Suprapubic skin (tissue), 4 donors: ENCODE data around the gene MLPH. TPM values are rescaled to one million over a fixed set of nuclear protein-coding genes. Genes with fewer than 3 reads are reported as not detected.

Source experiments
- DNase-seq, 2 donors: peaks; one replicate each; pipeline ENCODE4 v3.0.0-alpha.2; 2019; ENCODE audit warnings: low spot score in 2 of 2
- H3K27ac ChIP-seq: fragments of 200-600 bp; sonication (generic); one replicate; pipeline ENCODE4 v1.5.1; 2019
- H3K27me3 ChIP-seq: fragments of 200-600 bp; sonication (generic); one replicate; pipeline ENCODE4 v1.5.1; 2019
- H3K36me3 ChIP-seq: fragments of 200-600 bp; sonication (generic); one replicate; pipeline ENCODE4 v1.5.1; 2019
- H3K4me1 ChIP-seq: fragments of 200-600 bp; sonication (generic); one replicate; pipeline ENCODE4 v1.5.1; 2019
- H3K4me3 ChIP-seq: fragments of 200-600 bp; sonication (generic); one replicate; pipeline ENCODE4 v1.5.1; 2019; ENCODE audit warnings: mild to moderate bottlenecking
- H3K9me3 ChIP-seq: fragments of 200-600 bp; sonication (generic); one replicate; pipeline ENCODE4 v1.5.1; 2019
- CTCF ChIP-seq, 2 donors: fragments of 200-600 bp in 1 of 2; fragments of 450-650 bp in 1 of 2; sonication (generic) in 1 of 2; IDR thresholded peaks; one replicate each; pipeline ENCODE4 v1.5.1; 2016 to 2019; ENCODE audit warnings: antibody characterized with exemption in 2 of 2, mild to moderate bottlenecking in 1 of 2, moderate library complexity in 1 of 2
- EP300 ChIP-seq: sonication (generic); formaldehyde crosslinking; IDR thresholded peaks from one replicate; pipeline ENCODE4 v1.6.1; 2017; ENCODE audit warnings: antibody characterized with exemption
- POLR2A ChIP-seq, 2 donors: fragments of 450-650 bp; IDR thresholded peaks; one replicate each; pipeline ENCODE4 v1.6.1; 2017; ENCODE audit warnings: antibody characterized with exemption in 2 of 2, mild to moderate bottlenecking in 2 of 2, moderate library complexity in 2 of 2
- POLR2AphosphoS5 ChIP-seq, 3 donors: sonication (generic); formaldehyde crosslinking; IDR thresholded peaks; one replicate each; pipeline ENCODE4 v1.6.1; 2017; ENCODE audit warnings: antibody characterized with exemption in 3 of 3
- WGBS: methylation state at CpG from one replicate; pipeline ENCODE4 v1.1.5; 2018; 5-methylcytosine and 5-hydroxymethylcytosine counted together
- total RNA-seq, 4 donors: library from RNA; depleted of rRNA; stranded (reverse); fragments of >200 nt; gene quantifications; one replicate each; pipeline ENCODE4 v1.1.0, GENCODE V29; 2016

The MLPH gene
- total RNA-seq, 4 donors from 2014 or later, result 8.8 to 41.1 (median 24.4) TPM

- H3K27ac ChIP-seq, result no peak overlapping the region
- no peaks in the 10 kb centered on the region for H3K9me3 ChIP-seq
- TF ChIP-seq EP300 (no peak), POLR2A (IDR thresholded peaks at IDR 0.05) (no peak), CTCF (IDR thresholded peaks at IDR 0.05) (no peak), POLR2AphosphoS5 (IDR thresholded peaks at IDR 0.05) (no peak)
- H3K36me3 ChIP-seq, result no peaks in the 10 kb centered on the region
- WGBS, result 94% methylated on average over 8 of the region's 9 CpGs
- no peaks in the 10 kb centered on the region for H3K27me3 ChIP-seq
- no peak overlapping the region for H3K4me3 ChIP-seq
- peaks cover 22% of the 10 kb centered on the region for H3K4me1 ChIP-seq
- DNase-seq, result no peak
Observed at GRCh38 chr2:237574467-237574866, 87.4 kb downstream of the MLPH start.

- WGBS, result 56% methylated on average over 18 of the region's 25 CpGs
- TF ChIP-seq EP300 (no peak), CTCF (IDR thresholded peaks at IDR 0.05) (no peak), POLR2AphosphoS5 (IDR thresholded peaks at IDR 0.05) (no peak), POLR2A (IDR thresholded peaks at IDR 0.05) (no peak)
- Histone ChIP-seq H3K9me3 (no peaks in the 10 kb centered on the region), H3K27ac (no peak overlapping the region), H3K4me3 (no peak overlapping the region), H3K36me3 (no peaks in the 10 kb centered on the region), H3K27me3 (no peaks in the 10 kb centered on the region), H3K4me1 (peaks cover 22% of the 10 kb centered on the region)
- DNase-seq, result no peak
Observed at GRCh38 chr2:237574894-237575868, 88.1 kb downstream of the MLPH start.

GRCh38 chr2:237575869-237576862, 89.1 kb downstream of the MLPH start:
- Histone ChIP-seq H3K4me1 (peaks cover 22% of the 10 kb centered on the region), H3K9me3 (no peaks in the 10 kb centered on the region), H3K27ac (no peak overlapping the region), H3K36me3 (no peaks in the 10 kb centered on the region), H3K4me3 (no peak overlapping the region), H3K27me3 (no peaks in the 10 kb centered on the region)
- TF ChIP-seq EP300 (no peak), POLR2AphosphoS5 (IDR thresholded peaks at IDR 0.05) (no peak), POLR2A (IDR thresholded peaks at IDR 0.05) (no peak), CTCF (IDR thresholded peaks at IDR 0.05) (no peak)
- 91% methylated on average over 23 of the region's 27 CpGs for WGBS
- DNase-seq, result no peak

GRCh38 chr2:237576974-237577373, 89.9 kb downstream of the MLPH start:
- TF ChIP-seq CTCF (IDR thresholded peaks at IDR 0.05) (no peak), POLR2AphosphoS5 (IDR thresholded peaks at IDR 0.05) (no peak), EP300 (no peak), POLR2A (IDR thresholded peaks at IDR 0.05) (no peak)
- H3K36me3 ChIP-seq, result no peaks in the 10 kb centered on the region
- peaks cover 26% of the 10 kb centered on the region for H3K4me1 ChIP-seq
- no peaks in the 10 kb centered on the region for H3K27me3 ChIP-seq
- 93% methylated on average over 9 of the region's 9 CpGs for WGBS
- H3K4me3 ChIP-seq, result no peak overlapping the region
- DNase-seq, result no peak
- H3K27ac ChIP-seq, result no peak overlapping the region
- no peaks in the 10 kb centered on the region for H3K9me3 ChIP-seq
